NCI-H2171 (cell line): ENCODE results near the gene FLRT1.

Experiments used
- DNase-seq: peaks from one replicate; lab custom pipeline; 2025; lab: John Stamatoyannopoulos, UW

FLRT1 gene, protein sequence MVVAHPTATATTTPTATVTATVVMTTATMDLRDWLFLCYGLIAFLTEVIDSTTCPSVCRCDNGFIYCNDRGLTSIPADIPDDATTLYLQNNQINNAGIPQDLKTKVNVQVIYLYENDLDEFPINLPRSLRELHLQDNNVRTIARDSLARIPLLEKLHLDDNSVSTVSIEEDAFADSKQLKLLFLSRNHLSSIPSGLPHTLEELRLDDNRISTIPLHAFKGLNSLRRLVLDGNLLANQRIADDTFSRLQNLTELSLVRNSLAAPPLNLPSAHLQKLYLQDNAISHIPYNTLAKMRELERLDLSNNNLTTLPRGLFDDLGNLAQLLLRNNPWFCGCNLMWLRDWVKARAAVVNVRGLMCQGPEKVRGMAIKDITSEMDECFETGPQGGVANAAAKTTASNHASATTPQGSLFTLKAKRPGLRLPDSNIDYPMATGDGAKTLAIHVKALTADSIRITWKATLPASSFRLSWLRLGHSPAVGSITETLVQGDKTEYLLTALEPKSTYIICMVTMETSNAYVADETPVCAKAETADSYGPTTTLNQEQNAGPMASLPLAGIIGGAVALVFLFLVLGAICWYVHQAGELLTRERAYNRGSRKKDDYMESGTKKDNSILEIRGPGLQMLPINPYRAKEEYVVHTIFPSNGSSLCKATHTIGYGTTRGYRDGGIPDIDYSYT

DNA sequence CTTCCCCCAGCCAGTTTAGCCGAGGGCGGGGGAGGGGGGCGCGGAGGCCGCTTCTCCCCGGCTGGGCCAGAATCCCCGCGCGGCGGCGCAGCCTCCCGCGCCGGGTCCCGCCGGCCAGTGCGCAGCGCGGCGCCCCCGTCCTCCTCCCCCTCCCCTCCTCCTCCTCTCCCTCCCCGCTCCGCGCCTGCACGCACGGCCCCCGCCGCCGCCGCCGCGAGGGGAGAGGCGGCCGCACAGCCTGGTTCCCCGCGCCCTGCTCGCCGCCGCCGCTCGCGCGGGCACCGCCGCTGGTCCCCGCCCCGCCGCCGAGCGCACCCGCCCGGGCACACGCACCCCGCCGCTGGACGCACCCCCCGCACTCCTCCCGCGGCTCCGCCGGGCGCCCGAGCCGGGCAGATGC lies at the start of gene FLRT1:
Gene FLRT1 (plus strand): TSS at position 356 of the 400 bp plus-strand sequence. CDS start 80,337 bp downstream, outside the sequence.
- peak; percentile 47 for DNase-seq

- peak; percentile 84 for DNase-seq
Observed at GRCh38 chr11:63986156-63986931, 49.4 kb upstream of the FLRT1 start, which contains the start of gene OTUB1. TSS of gene OTUB1 (plus strand) at chr11:63986438. CDS start at chr11:63986457, 19 bp downstream.

DNA sequence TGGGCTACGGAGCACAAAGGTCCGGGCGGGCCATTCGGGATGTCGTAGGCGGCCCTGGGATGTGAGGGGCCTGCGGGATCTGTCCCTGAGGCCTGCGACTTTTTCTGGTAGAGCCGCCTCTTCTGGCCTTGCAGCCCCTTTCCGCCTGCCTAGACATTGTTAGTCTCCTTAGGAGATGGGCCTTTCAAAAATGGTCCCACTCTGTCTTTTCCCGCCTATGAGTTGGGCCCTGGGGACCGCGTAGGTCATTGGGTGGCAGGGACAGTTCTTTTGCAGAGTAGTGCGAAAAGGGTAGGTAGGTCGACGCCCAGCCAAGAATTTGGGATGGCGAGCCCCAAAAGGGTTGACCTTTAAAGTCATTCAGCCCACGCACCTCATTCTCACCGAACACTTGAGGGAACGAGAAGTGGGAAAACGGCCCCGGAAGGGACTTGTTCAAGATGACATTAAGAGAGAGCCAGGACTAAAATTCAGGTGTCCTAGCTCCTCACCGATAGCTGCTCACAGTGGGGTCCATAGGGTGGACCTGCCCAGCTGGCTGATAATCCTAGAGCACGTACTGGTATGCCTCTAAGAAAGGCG lies 48.7 kb upstream of the FLRT1 start:
- no peak for DNase-seq

- DNase-seq = no peak
Observed at GRCh38 chr11:63991558-63991957, 44.2 kb upstream of the FLRT1 start.

DNA sequence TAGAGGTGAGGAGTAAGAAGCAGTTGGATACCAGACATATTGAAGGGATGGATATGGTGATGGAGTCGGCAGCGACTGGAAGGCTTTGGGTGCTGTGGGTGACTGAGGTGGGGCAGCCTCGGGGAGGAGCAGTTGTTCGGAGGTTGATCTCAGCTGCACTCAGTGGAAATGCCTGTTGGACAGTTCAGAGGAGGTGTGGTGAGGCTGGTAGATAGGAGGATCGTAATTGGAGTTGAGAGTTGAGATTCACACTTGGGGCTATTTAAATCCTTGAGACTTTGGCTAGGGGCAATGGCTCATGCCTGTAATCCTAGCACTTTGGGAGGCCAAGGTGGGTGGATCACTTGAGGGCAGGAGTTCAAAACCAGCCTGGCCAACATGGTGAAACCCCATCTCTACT lies 42.6 kb upstream of the FLRT1 start:
- no peak for DNase-seq

DNA sequence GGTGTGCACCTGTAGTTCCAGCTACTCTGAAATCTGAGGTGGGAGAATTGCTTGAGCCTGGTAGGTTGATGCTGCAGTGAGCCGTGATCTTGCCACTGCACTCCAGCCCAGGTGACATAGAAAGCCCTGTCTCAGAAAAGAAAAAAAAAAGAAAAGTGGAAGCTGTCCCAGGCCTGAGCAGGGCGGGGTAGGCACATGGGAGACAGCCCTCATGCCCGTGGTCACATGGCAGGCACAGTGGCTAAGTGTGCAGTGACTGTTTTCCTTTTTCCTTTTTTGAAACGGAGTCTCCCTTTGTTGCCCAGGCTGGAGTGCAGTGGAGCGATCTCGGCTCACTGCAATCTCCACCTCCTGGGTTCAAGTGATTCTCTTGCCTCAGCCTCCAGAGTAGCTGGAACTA lies 41.7 kb upstream of the FLRT1 start:
- DNase-seq = no peak

DNA sequence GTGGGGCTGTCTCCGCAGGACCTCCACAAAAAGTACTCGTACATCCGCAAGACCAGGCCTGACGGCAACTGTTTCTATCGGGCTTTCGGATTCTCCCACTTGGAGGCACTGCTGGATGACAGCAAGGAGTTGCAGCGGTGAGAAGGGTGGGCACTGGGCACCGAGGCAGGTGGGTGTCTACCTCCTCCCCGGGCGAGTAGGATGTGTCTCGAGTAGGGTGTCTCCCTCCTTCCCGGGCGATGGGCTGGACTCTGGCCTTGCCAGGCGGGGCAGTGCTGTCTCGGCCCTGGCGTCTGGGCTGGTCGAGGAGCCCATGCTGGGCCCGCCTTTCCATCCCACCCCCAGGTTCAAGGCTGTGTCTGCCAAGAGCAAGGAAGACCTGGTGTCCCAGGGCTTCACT lies 39.2 kb upstream of the FLRT1 start:
- DNase-seq = no peak

GRCh38 chr11:63997104-63997700 lies 38.5 kb upstream of the FLRT1 start:
- no peak for DNase-seq

DNA sequence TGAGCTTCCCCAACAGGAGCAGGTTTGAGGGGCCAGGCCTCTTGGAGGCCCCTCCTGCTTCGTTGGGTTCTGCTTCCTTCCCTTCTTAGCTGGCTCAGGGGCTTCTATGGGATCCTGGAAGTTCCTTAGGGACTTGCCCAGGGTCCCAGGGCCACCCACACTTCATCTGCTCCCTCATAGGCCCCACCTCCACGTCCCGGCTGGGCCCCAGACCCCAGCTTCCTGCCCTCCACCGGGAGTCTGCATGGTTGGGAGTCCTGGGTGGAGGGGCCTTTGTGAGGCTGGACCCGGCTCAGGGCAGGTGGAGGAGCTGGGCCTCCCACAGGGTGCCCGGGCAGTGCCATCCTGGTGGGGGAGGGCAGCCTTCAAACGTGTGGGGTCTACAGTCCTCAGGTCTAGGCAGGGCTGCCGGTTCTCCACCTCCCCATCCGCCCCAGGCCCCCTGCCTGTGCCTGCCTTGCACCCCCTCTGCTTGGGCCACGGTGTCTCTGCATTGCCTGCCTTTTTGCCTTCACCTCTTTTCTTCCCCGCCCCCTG lies 37.9 kb upstream of the FLRT1 start:
- DNase-seq = no peak

DNA sequence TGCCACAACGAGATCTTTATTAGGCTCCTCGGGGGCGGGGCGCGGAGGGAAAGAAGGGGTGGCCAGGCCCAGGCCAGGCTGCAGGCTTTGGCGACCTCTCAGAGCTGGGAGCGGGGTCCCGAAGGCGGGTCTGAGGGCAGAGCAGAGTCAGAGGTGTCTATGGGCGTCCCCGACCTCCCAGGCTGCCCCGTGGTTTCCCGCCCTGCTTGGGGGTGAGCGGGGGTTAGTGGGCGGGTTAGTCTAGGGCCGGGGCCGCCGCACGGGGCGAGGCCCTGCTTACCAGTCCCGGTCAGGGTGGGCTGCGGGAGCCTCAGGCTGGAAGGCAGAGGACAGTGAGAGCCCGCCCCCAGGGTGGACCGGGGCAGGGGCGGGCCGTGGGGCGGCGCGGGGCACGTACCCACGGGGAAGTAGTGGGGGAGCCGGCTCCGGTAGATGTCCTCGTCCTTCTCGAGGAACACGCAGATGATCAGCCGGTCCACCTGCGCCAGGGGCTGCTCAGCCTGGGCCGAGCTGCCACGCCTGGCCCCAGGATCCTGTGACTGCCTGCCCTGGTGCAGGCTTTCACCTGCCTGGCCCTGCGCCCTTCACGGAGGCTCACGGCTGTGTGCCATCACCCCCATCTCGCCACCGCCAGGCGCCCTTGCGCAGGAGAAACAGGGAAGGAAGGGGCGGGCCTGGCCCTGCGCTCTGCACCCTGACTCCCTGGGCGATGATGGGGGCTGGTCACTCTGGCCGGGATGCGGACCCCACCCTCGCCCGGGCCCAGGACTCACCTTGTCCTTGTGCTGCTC lies 37.0 kb upstream of the FLRT1 start:
- DNase-seq = no peak

DNA sequence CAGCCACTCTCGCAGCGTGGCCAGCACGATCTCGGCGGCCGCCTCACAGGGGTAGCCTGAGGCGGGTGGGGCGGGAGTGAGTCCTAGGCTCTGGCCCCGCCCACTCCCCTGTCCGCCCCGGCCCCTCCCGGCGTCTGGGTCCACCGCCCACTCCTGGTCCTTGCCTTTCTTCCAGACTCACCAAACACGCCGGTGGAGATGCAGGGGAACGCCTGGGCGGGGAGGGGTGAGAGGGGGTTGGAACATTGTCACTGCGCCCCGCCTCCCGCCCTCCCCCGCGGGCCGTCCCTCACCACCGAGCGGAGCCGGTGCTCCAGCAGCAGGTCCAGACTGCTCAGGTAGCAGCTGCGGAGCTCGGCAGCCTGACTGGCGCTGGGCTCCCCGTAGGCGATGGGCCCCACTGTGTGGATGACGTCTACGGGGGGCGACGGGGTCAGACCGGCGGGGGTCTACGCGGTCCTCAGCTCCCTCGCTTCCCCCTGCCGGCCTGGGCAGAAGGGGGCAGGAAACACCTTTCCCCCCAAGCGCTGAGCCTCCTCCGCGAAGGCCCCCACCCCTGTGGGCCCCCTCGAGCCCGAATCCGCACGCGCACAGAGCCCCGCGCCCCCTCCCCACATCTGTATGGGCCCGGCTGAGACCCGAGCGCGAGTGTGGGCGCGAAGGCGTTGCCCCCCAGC lies 36.2 kb upstream of the FLRT1 start:
- no peak for DNase-seq

- DNase-seq = no peak
Observed at GRCh38 chr11:64000026-64000739, 35.5 kb upstream of the FLRT1 start.

GRCh38 chr11:64000740-64001483 lies 34.8 kb upstream of the FLRT1 start:
- DNase-seq = no peak

DNA sequence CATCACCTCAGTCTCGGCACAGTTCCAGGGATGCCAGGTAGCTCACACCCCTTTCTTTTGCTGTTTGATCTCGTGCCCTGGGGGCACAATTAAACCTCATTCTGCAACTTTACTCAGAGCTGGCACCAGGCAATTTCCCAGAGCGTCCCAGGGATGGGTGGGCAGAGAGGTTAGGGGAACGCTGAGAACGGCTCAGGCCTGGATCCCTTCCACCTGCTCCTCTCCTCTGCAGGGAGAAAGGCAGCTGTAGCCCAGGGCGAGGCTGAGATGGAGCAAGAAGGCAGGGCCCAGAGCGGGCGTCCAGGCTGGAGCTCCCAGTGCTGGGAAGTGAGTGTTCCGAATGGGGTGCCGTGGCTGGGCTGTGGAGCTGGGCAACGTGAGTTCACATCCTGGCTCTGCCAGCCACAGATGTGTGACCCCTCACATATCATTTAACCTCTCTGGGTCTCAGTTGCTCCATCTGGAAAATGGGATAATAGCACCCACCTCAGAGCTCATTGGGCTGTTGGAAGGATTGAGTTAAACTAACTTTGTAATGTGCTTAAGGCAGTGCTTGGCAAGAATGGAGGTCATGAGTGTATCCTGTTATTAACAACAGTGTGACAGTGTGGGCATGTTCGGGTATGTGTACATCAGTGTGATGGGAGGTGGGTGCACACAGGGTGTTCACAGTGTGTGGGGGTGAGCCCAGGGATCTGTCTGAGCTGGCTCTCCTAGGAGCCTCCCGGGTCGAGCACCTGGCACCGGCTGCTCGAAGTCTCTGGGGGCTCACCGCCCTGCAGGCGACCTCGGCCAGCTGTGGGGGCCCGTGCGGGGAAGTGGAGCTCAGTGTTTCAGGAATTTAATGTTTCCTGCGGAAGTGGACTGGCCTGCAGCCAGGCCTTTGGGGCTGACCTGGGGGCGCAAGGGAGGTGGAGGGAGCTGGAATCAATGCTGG lies 34.0 kb upstream of the FLRT1 start:
- peak; percentile 35 for DNase-seq

DNA sequence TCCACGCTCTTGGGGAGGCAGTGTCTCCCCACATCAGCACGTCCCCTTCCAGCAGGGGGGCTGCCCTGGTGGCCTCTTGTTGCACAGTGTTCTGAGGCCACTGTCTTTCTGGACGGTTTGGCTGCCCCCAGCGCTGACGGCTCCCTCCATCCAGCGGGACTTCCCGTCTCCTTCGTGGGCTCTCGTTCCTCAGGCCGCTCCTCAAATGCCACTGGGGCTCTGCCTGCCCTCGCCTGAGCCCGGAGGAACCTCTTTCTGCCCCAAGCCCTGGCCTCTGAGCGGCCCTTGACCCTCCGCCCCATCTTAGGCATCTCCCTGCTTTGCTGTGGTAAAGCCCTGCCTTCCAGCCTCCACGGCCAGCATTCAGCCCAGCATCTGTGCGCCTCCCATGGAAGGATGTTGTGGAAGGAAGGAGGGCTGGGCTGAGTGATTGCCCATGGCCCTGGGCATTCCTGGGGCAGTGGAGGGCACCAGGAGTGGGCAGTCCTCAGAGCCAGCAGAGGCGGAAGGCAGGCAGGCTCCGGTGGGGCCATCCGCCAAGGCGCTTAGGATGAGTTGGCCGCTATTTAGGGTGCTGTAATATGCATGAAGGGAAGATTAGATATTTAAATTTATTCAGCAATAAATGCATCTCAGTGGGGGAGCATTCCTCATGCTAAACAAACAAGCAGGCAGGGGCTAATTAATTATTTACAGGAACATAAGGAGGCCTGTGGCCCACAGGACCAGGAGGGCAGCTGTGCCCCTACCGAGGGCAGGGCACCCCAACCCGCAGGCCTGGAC lies 31.7 kb upstream of the FLRT1 start:
- no peak for DNase-seq

DNA sequence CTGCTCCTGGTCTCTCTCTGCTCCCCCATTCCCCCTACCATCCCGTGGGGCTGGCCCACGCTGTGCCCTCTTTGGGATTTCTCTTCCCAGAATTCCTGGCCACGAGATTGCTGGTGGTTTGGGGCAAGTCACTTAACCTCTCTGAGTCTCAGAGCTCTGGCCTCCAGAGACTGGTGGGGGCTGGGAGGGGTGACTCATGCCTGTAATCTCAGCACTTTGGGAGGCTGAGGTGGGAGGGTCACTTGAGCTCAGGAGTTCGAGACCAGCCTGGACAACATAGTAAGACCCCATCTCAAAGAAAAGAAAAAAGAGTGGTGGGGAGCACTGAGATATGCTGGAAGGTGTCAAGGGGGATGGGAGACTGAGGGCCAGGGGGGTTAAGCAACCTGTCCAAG lies 31.1 kb upstream of the FLRT1 start:
- DNase-seq = no peak

DNA sequence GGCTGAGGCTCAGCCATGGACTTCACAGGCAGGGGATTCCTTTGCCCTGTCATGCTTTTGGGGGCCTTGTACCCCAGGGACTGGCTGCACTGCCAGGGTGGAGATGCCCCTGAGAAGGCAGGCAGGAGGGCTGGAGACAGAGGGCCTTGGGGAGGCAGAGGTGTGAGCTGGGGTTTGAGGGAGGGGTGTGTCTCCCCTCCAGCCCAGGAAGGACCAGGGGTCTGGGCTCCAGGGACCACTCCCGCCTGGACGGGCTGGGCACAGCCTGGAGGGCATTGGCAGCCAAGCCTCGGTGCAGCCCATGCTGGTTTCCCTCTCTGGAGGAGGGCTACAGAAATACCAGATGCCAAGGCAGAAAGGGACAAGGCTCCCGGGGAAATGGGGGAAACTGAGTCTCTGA lies 30.0 kb upstream of the FLRT1 start:
- no peak for DNase-seq
